ENCODE measurements around the gene FAM184A.
"Not testable (repeated sequence)": the region's sequence is repeated elsewhere in the genome, so short reads cannot be mapped to it uniquely, and the experiment has no call there.

The FAM184A gene

DNA sequence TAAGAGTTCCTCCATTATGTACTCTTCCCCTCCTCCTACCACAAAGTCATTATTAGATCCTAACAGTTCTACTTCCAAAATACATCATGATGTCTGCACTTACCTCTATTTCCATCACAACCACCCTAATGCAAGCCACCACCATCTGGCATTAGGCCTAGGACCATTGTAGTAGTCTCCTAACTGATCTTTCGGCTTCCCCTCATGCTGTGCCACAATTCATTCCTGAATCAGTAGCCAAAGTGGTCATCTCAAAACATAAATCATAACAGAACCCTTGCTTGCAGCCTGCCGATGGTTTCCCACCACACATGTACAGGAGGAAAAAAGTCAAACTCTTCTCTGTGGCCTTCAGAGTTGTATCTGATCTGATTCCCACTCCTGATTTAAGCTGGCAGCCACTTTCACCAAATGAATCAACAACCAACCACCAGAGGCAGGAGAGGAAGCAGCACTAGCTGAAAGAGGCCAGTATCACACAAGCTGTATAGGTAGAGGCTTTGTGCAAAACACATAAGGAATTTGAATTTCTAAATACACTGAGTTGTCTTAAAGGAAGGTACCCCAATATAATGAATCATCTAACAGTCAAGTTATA is 26.1 kb downstream of the FAM184A start:
- peak; percentile 50 for DNase-seq

DNA sequence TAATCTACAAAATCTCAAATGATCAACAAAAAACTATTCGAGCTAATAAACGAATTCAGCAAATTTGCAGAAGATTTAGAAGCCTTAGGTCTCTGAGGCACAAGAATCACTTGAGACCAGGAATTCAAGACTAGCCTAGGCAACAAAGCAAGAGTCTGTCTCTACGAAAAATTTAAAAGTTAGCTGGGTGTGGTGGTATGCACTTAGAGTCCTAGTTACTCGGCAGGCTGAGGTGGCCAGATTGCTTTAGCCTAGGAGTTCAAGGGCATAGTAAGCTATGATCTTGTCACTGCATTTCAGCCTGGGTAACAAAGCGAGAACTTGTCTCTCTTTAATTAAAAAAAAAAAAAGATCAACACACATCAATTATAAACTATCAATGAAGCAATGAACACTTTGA is 34.2 kb downstream of the FAM184A start:
- no peak for DNase-seq

DNA sequence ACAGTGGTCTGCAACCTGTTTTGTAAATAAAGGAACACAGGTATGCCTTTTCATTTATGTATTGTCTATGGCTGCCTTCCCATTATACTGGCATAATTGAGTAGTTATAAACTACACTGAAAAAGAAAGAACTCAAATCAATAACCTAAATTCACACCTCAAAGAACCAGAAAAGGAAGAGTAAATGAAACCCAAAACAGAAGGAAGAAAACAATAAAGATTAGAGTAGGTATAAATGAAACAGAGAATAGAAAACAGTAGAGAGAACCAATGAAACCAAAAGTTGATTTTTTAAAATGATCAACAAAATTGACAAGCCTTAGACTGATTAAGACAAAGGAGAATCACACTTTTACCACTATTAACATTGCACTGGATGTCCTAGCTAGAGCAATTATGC is 34.7 kb downstream of the FAM184A start:
- DNase-seq = no peak

DNA sequence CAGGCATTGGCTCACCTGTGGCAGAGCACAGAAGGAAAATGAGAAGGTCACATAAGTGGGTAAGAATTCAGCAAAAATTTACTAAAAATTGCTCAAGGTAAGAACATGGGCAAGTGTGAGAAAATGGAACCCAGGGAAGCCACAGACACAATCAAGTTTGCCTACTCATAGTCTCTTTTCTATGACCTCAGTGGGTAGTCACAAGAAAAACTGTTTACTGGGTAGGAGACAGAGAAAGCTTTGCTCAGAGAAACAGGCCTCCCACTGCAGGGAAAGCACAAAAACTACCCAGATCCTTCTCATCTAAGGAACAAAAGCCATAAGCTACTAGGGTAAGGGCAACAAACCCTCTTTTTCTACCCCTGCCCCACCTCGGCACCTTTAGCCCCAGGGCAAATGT is 35.2 kb downstream of the FAM184A start:
- no peak for DNase-seq

DNA sequence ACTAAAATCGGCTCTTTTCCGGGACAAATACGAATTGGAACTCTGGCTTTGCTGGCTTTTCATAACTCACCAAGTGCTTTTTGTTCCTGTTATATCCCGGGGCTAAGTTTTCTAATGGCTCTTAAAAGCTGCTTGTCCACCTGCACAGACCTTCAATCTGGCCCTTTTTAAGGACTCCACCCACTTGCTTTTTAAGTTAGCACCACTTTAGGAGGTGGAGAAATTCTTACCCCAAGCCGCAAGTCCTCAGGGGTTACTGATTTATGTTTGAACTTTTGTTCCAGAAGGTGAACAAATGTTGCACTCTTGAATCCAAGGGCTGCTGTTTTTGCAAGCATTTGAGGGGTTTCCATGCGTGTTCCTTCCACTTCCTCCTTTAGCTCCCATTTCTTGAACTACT is 37.8 kb downstream of the FAM184A start:
- DNase-seq = no peak

DNA sequence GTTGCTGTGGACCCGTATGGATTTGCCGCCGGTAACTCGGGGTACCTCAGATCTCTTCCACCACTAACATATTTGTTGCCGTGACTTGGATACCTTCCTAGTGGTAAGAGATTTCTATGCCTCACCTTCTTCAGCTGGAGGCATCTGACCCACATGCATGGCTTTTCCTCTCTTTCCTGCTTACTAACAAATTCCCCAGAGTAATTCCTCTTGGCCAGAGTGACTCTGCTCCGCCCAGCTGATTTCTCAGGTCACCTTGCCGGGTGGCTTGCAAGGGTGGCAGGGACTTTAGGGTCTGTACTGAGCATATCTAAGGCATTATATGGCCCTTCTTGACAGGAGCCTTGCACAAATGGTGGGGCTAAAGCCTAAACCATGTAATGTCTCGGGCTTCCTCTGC is 38.2 kb downstream of the FAM184A start:
- DNase-seq = no peak

DNA sequence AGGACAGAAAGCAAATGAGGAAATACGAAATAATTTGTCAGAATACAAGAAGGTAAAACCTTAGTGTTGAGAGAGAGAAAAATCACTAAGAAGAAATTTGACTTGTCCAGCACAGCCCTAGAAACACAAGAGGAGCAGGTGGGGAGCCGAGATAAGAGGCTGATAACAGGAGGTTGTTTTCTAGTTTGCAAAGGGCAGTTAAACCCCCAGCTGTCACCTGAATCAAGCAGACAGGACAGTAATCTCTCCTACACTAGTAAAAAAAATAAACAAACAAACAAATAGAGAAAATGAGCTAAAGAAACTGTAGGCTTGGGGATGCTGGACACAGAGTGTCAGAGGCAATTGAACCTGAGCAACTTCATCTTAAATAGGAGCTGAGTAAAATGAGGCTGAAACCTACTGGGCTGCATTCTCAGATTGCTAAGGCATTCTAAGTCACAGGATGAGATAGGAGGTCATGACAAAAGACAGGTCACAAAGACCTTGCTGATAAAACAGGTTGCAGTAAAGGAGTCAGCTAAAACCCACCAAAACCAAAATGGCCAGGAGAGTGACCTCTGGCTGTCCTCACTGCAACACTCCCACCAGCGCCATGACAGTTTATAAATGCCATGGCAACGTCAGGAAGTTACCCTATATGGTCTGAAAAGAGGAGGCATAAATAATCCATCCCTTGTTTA is 40.4 kb downstream of the FAM184A start:
- DNase-seq = no peak

DNA sequence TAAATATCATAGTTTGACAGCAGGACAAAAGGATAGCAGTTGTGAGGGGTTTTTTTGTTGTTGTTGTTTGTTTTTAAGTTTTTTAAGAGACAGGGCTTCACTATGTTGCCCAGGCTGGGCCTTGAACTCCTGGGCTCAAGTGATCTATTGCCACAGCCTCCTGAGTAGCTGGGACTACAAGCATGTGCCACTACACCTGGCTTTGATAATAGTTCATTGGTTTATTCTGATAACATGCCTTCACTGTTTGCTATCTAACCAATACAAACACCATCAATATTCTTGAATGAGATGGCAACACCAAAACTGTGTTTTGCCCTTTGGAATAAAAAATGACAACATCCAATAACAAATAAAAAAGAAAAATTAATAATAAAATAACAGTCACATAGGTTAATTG is 41.2 kb downstream of the FAM184A start:
- no peak for DNase-seq

GRCh38 chr6:119036081-119036480 is 42.4 kb downstream of the FAM184A start:
- no peak for DNase-seq

DNA sequence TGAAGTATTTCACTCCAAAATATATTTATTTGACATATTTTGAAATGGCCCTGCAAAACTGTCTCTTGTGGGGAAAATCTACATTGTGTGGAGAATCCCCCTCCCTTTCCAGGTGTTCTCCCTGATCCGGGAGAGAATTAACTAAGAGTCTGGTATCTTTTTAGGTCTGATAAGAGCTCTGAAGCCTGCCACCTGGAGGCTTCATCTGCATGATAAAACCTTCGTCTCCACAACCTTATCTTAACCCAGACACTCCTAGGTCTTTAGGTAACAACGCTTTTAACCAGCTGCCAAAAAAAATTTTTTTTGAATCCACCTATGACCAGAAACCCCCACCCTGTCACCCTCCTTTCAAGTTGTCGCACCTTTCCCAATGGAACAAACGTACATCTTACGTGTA is 43.0 kb downstream of the FAM184A start:
- no peak for DNase-seq

GRCh38 chr6:119034827-119035458 is 43.5 kb downstream of the FAM184A start:
- DNase-seq = no peak

DNA sequence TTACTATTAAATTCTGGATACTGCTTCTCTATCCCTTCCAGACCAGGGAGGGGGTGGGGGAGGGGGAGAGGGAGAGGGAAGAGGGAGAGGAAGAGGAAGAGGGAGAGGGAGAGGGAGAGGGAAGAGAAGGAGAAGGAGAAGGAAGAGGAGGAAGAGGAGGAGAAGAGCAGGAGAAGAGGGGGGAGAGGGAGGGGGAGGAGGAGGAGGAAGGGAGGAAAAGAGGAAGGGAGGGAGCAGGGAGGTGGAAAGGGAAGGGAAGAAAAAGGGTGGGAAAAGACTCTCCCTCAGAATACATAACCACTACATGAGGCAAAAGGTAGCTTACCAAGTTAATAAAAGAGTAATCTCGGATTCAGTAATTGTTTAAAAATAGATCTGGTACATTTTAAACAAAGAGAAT is 46.0 kb downstream of the FAM184A start:
- DNase-seq = no peak

GRCh38 chr6:119030759-119031158 is 47.7 kb downstream of the FAM184A start:
- no peak for DNase-seq

GRCh38 chr6:119028091-119028490 is 50.4 kb downstream of the FAM184A start:
- no peak for DNase-seq

DNA sequence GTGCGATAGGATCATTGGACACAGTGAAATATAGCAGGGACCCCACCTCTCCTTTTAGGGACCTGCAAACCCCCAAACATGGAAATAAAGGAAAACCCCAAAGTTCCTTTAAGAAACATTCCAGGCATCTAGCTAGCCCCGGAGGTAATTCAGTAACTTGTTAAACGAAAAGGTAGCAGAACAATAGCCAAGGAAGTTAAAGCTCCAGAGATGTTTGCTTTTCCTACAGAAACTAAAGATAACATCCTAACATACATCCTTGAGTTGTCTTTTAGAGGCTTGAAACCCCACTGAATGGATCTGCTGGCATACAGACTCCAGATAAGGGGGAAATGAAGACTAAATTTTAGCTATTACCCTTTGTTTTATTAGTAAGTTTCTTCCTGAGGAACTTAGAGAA is 51.0 kb downstream of the FAM184A start:
- no peak for DNase-seq

DNA sequence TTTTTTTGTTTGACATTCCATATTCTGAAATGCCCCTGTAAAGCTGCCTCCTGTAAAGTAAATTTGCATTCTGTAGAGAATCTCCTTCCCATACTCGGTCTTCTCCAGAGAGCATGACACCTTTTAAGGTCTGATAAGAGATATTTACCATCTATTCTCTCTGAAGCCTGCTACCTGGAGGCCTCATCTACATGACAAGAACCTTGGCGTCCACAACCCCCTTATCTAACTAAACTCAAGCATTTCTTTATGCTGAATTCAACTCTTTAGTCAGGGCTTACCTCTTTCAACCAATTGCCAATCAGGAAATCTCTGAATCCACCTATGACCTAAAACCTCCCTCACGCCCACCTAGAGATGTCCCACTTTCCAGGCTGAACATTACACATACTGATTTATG is 51.6 kb downstream of the FAM184A start:
- no peak for DNase-seq

DNA sequence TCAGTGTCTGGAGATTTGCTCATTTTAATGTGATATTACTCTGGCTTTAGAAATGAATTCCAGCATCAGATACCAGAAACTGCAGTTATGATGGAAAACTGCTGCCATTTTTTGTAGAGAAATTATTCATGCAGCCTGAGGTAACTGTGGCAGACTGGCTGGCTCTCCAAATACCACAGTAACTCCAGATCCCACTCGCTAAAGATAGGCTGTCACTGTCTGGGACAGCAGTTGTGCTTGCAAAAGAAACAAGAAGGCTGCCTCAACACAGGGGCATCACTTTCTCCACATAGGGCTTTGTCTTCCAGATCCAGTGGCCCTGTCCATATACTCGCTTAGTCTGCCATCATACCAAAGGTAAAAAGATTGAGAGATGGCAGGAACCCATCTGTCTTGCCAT is 52.7 kb downstream of the FAM184A start:
- no peak for DNase-seq

DNA sequence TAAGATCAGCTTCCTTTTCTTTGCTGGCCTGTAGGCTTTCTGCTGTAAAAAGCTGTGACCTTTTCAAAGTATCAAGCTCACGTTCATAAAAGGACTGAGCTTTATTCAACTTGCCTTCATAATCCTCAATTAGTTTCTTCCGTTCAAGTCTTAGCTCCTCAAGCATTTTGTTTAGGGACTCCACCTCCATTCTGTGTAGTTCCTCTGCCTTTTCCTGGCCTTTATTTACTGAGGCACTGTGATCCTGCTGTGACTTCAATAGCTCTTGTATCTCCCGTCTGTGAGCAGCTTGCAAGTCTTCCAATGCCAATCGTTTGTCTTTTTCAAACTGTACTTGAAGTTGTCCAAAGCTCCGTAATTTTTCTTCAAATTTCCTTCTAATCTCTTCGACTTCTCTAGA is 54.4 kb downstream of the FAM184A start:
- no peak for DNase-seq

- no peak for DNase-seq
Measured at GRCh38 chr6:119022796-119023195, 55.7 kb downstream of the FAM184A start.

DNA sequence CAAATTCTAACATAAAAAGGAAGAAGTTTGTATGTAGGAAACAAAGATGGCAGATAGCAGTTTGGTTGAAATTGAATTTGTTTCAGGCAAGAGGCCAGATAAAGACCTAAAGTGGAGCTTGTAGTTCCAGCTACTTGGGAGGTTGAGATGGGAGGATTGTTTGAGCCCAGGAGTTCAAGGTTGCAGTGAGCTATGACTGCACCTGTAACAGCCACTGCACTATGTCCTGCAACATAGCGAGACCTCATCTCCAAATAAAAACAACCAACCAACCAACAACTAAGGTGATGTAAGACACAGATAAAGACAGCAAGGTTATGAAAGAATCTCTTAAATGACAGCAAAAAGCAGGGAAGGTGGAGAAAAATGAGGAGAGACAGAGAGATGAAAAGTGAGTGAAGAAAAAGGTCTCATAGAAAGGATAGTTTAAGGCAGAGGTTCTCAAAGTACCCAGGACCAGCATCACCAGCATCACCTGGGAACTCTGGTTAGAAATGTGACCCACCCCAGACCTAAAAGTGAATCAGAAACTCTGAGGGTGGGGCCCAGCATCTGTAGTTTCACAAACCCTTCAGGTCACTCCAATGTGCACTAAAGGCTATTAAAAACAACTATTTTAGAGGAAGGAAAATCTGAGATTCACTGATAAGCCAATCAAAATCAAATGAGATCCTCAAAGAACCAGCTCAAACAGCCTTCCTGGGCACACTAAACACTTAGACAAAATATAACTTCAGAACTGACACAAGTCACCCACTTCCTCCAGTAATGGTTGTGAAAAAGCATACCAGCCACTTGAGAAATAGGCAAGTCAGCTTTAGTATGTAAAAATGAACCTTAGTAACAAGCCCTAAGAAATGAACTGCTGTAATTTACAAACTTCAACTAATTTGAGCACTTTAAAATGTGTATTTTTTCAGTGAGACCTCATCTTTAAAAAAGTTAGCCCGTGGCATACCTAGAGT is 57.6 kb downstream of the FAM184A start:
- DNase-seq = no peak

- DNase-seq = not testable (repeated sequence)
Measured at GRCh38 chr6:119015165-119015564, 63.3 kb downstream of the FAM184A start.

- DNase-seq = no peak
Measured at GRCh38 chr6:119012521-119012920, 65.9 kb downstream of the FAM184A start.

DNA sequence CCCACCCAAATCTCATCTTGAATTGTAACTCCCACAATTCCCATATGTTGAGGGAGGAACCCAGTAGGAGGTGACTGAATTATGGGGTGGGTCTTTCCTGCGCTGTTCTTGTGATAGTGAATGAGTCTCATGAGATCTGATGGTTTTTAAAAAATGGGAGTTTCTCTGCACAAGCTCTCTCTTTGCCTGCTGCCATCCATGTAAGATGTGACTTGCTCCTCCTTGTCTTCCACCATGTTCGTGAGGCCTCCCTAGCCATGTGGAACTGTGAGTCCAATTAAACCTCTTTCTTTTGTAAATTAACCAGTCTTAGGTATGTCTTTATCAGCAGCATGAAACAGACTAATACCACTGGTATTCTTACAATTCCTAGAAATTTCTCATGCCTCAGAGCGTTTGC is 69.2 kb downstream of the FAM184A start:
- not testable (repeated sequence) for DNase-seq
